Ishikawa (cell line): Measurements from ENCODE around the gene STK4.

Experiments used
- CEBPB ChIP-seq: IDR thresholded peaks from 2 replicates; pipeline ENCODE4 v1.6.1; 2012
- CREB1 ChIP-seq: IDR thresholded peaks from 2 replicates; pipeline ENCODE4 v1.6.1; 2012; ENCODE audit warnings: low read depth
- EGR1 ChIP-seq: IDR thresholded peaks from 2 replicates; pipeline ENCODE4 v1.6.1; 2012
- EP300 ChIP-seq: IDR thresholded peaks from 2 replicates; pipeline ENCODE4 v1.6.1; 2012; ENCODE audit warnings: borderline replicate concordance
- FOXM1 ChIP-seq: IDR thresholded peaks from 2 replicates; pipeline ENCODE4 v1.6.1; 2012; ENCODE audit warnings: low read depth, borderline replicate concordance
- MAX ChIP-seq: IDR thresholded peaks from 2 replicates; pipeline ENCODE4 v1.6.1; 2012
- NFIC ChIP-seq: IDR thresholded peaks from 2 replicates; pipeline ENCODE4 v1.6.1; 2012
- RAD21 ChIP-seq: IDR thresholded peaks from 2 replicates; pipeline ENCODE4 v1.6.1; 2012; ENCODE audit warnings: low read depth
- REST ChIP-seq: IDR thresholded peaks from 2 replicates; pipeline ENCODE4 v1.6.1; 2012; ENCODE audit warnings: low read depth, mild to moderate bottlenecking
- TAF1 ChIP-seq: IDR thresholded peaks from 2 replicates; pipeline ENCODE4 v1.6.1; 2012; ENCODE audit warnings: low read depth, mild to moderate bottlenecking
- TCF12 ChIP-seq: IDR thresholded peaks from 2 replicates; pipeline ENCODE4 v1.6.1; 2012; ENCODE audit warnings: low read depth
- TEAD4 ChIP-seq: IDR thresholded peaks from 2 replicates; pipeline ENCODE4 v1.6.1; 2012
- USF1 ChIP-seq: IDR thresholded peaks from 2 replicates; pipeline ENCODE4 v1.6.1; 2012
- YY1 ChIP-seq: IDR thresholded peaks from 2 replicates; pipeline ENCODE4 v1.6.1; 2012; ENCODE audit warnings: low read depth
- ZBTB7A ChIP-seq: IDR thresholded peaks from 2 replicates; pipeline ENCODE4 v1.6.1; 2012; ENCODE audit warnings: low read depth

STK4 gene

GRCh38 chr20:44945261-44945660, 21.1 kb upstream of the STK4 start:
- no peak for TF ChIP-seq FOXM1
- TF ChIP-seq ZBTB7A, result no peak
- TF ChIP-seq RAD21, result no peak
- TF ChIP-seq YY1, result no peak
- TF ChIP-seq NFIC, result no peak
- TF ChIP-seq REST, result no peak
- no peak for TF ChIP-seq USF1
- TF ChIP-seq EGR1, result no peak
- no peak for TF ChIP-seq CREB1
- no peak for TF ChIP-seq TEAD4
- TF ChIP-seq EP300, result no peak
- no peak for TF ChIP-seq TAF1
- TF ChIP-seq TCF12, result no peak
- no peak for TF ChIP-seq MAX
- TF ChIP-seq CEBPB, result no peak

- no peak for TF ChIP-seq FOXM1
- no peak for TF ChIP-seq CREB1
- TF ChIP-seq TAF1, result no peak
- no peak for TF ChIP-seq USF1
- no peak for TF ChIP-seq CEBPB
- TF ChIP-seq TCF12, result no peak
- TF ChIP-seq ZBTB7A, result no peak
- TF ChIP-seq EGR1, result no peak
- no peak for TF ChIP-seq EP300
- no peak for TF ChIP-seq TEAD4
- TF ChIP-seq REST, result no peak
- no peak for TF ChIP-seq RAD21
- no peak for TF ChIP-seq MAX
- no peak for TF ChIP-seq NFIC
- no peak for TF ChIP-seq YY1
Observed at GRCh38 chr20:44946271-44946852, 19.9 kb upstream of the STK4 start.

GRCh38 chr20:44948107-44948506, 18.2 kb upstream of the STK4 start:
- TF ChIP-seq CEBPB (no peak), MAX (no peak), CREB1 (no peak), REST (no peak), YY1 (no peak), EGR1 (no peak), TAF1 (no peak), ZBTB7A (no peak), USF1 (no peak), FOXM1 (no peak), RAD21 (no peak), TCF12 (no peak)
